ENCODE results near the gene LHFPL5.

LHFPL5 gene

GRCh38 chr6:35798706-35799105 lies 6.4 kb upstream of the LHFPL5 start:
- TF ChIP-seq CTCF (IDR thresholded peaks at IDR 0.05; ENCODE audit: borderline replicate concordance, extremely low read depth, low read length, poor library complexity, severe bottlenecking) (no peak), EZH2 (IDR thresholded peaks at IDR 0.05; ENCODE audit: borderline replicate concordance, low read depth, low read length, severe bottlenecking) (no peak)
- DNase-seq (no peak), ATAC-seq (ENCODE audit: insufficient read depth, low read depth) (no peak)
- H3K9me3 ChIP-seq (ENCODE audit: insufficient read depth, low read length, severe bottlenecking): no peaks in the 10 kb centered on the region
- H3K27ac ChIP-seq (ENCODE audit: low read length): no peak overlapping the region
- no peak overlapping the region for H3K9ac ChIP-seq (ENCODE audit: low read depth, low read length)
- H3K4me3 ChIP-seq (ENCODE audit: low read depth in 1 of 2, low read length in 2 of 2): no peak overlapping the region
- H3K36me3 ChIP-seq (ENCODE audit: insufficient read depth, low read length): no peaks in the 10 kb centered on the region
- peaks cover 4% of the 10 kb centered on the region for H3K27me3 ChIP-seq (ENCODE audit: insufficient read depth, low read length, poor library complexity)
- H3K4me1 ChIP-seq (ENCODE audit: insufficient read depth, low read length): no peaks in the 10 kb centered on the region
- H4K20me1 ChIP-seq (ENCODE audit: insufficient read depth, low read length): peaks cover 13% of the 10 kb centered on the region
- no peak overlapping the region for H3K4me2 ChIP-seq (ENCODE audit: insufficient read depth, low read length)
- no peak overlapping the region for H2AFZ ChIP-seq (ENCODE audit: low read depth, low read length)
- no peaks in the 10 kb centered on the region for H3K79me2 ChIP-seq (ENCODE audit: insufficient read depth, low read length)

- H3K9ac ChIP-seq (ENCODE audit: low read depth, low read length): no peak overlapping the region
- H3K4me2 ChIP-seq (ENCODE audit: insufficient read depth, low read length): no peak overlapping the region
- H2AFZ ChIP-seq (ENCODE audit: low read depth, low read length): no peak overlapping the region
- peaks cover 7% of the 10 kb centered on the region for H3K4me1 ChIP-seq (ENCODE audit: insufficient read depth, low read length)
- no peaks in the 10 kb centered on the region for H3K27me3 ChIP-seq (ENCODE audit: insufficient read depth, low read length, poor library complexity)
- H4K20me1 ChIP-seq (ENCODE audit: insufficient read depth, low read length): peaks cover 8% of the 10 kb centered on the region; the same call in 1 of the 2 replicates
- ATAC-seq (ENCODE audit: insufficient read depth, low read depth) (no peak), DNase-seq (no peak)
- no peaks in the 10 kb centered on the region for H3K9me3 ChIP-seq (ENCODE audit: insufficient read depth, low read length, severe bottlenecking)
- H3K36me3 ChIP-seq (ENCODE audit: insufficient read depth, low read length): no peaks in the 10 kb centered on the region
- TF ChIP-seq EZH2 (IDR thresholded peaks at IDR 0.05; ENCODE audit: borderline replicate concordance, low read depth, low read length, severe bottlenecking) (no peak), CTCF (IDR thresholded peaks at IDR 0.05; ENCODE audit: borderline replicate concordance, extremely low read depth, low read length, poor library complexity, severe bottlenecking) (no peak)
- H3K27ac ChIP-seq (ENCODE audit: low read length): no peak overlapping the region
- no peaks in the 10 kb centered on the region for H3K79me2 ChIP-seq (ENCODE audit: insufficient read depth, low read length)
- H3K4me3 ChIP-seq (ENCODE audit: low read depth in 1 of 2, low read length in 2 of 2): no peak overlapping the region
These were observed 4.0 kb upstream of the LHFPL5 start for GRCh38 chr6:35801148-35801547.

- DNase-seq: no peak
These were observed 3.5 kb downstream of the LHFPL5 start for GRCh38 chr6:35808688-35809087.

More at GRCh38 chr6:35808688-35809087, 3.5 kb downstream of the LHFPL5 start:
- Histone ChIP-seq H3K4me3 (ENCODE audit: low read depth in 1 of 2, low read length in 2 of 2) (no peak overlapping the region), H4K20me1 (ENCODE audit: insufficient read depth, low read length) (0 out of 2 replicates have a peak, but pooled peaks cover 2% of the 10 kb centered on the region), H3K9ac (ENCODE audit: low read depth, low read length) (no peak overlapping the region), H3K9me3 (ENCODE audit: insufficient read depth, low read length, severe bottlenecking) (no peaks in the 10 kb centered on the region), H3K79me2 (ENCODE audit: insufficient read depth, low read length) (no peaks in the 10 kb centered on the region), H3K4me2 (ENCODE audit: insufficient read depth, low read length) (no peak overlapping the region), H3K4me1 (ENCODE audit: insufficient read depth, low read length) (peaks cover 7% of the 10 kb centered on the region), H3K27ac (ENCODE audit: low read length) (no peak overlapping the region), H3K27me3 (ENCODE audit: insufficient read depth, low read length, poor library complexity) (no peaks in the 10 kb centered on the region), H3K36me3 (ENCODE audit: insufficient read depth, low read length) (no peaks in the 10 kb centered on the region), H2AFZ (ENCODE audit: low read depth, low read length) (no peak overlapping the region)
- no peak for ATAC-seq (ENCODE audit: insufficient read depth, low read depth)
- no peak for TF ChIP-seq CTCF (IDR thresholded peaks at IDR 0.05; ENCODE audit: borderline replicate concordance, extremely low read depth, low read length, poor library complexity, severe bottlenecking)
- no peak for TF ChIP-seq EZH2 (IDR thresholded peaks at IDR 0.05; ENCODE audit: borderline replicate concordance, low read depth, low read length, severe bottlenecking)

Data from DND-41 (cell line).